ENCODE results near the gene KIZ.

- no peak for TF ChIP-seq CTCF (IDR thresholded peaks at IDR 0.05; ENCODE audit: poor library complexity)
- no peak for TF ChIP-seq EZH2 (IDR thresholded peaks at IDR 0.05; ENCODE audit: borderline replicate concordance)
- no peak for TF ChIP-seq EZH2phosphoT487 (IDR thresholded peaks at IDR 0.05; ENCODE audit: low read depth, severe bottlenecking, unreplicated experiment)
These were observed 11.3 kb upstream of the KIZ start for GRCh38 chr20:21114584-21114983.
